ENCODE results near the gene ANKRD33.

The ANKRD33 gene

GRCh38 chr12:51887476-51888315 is at the start of gene ANKRD33:
ANKRD33 (plus strand) TSS chr12:51888103; CDS start chr12:51888187, 84 bp downstream.
- DNase-seq (ENCODE audit: low read depth) = no peak

- no peak for DNase-seq (ENCODE audit: low read depth)
Measured at GRCh38 chr12:51838762-51839161, 49.1 kb upstream of the ANKRD33 start.

GRCh38 chr12:51839310-51839947 is 48.5 kb upstream of the ANKRD33 start:
- no peak for DNase-seq (ENCODE audit: low read depth)

- no peak for DNase-seq (ENCODE audit: low read depth)
Measured at GRCh38 chr12:51840966-51841365, 46.9 kb upstream of the ANKRD33 start.

- DNase-seq (ENCODE audit: low read depth) = no peak
Measured at GRCh38 chr12:51841727-51842126, 46.2 kb upstream of the ANKRD33 start.

- DNase-seq (ENCODE audit: low read depth) = no peak
Measured at GRCh38 chr12:51844854-51845253, 43.0 kb upstream of the ANKRD33 start.

- no peak for DNase-seq (ENCODE audit: low read depth)
Measured at GRCh38 chr12:51845482-51845881, 42.4 kb upstream of the ANKRD33 start.

- no peak for DNase-seq (ENCODE audit: low read depth)
Measured at GRCh38 chr12:51846271-51846691, 41.6 kb upstream of the ANKRD33 start.

GRCh38 chr12:51846911-51847642 is 40.8 kb upstream of the ANKRD33 start:
- no peak for DNase-seq (ENCODE audit: low read depth)

GRCh38 chr12:51847643-51848325 is 40.1 kb upstream of the ANKRD33 start:
- DNase-seq (ENCODE audit: low read depth) = no peak

- DNase-seq (ENCODE audit: low read depth) = no peak
Measured at GRCh38 chr12:51848326-51848727, 39.6 kb upstream of the ANKRD33 start, which contains the start of gene FIGNL2. FIGNL2 (minus strand) TSS chr12:51848718; CDS start chr12:51822413, 26,305 bp downstream.

GRCh38 chr12:51848841-51849735 is 38.8 kb upstream of the ANKRD33 start:
- DNase-seq (ENCODE audit: low read depth) = no peak

GRCh38 chr12:51850081-51850964 is 37.6 kb upstream of the ANKRD33 start:
- DNase-seq (ENCODE audit: low read depth) = no peak

GRCh38 chr12:51850965-51851299 is 37.0 kb upstream of the ANKRD33 start:
- DNase-seq (ENCODE audit: low read depth) = no peak

- DNase-seq (ENCODE audit: low read depth) = no peak
Measured at GRCh38 chr12:51851413-51852124, 36.3 kb upstream of the ANKRD33 start.

GRCh38 chr12:51852404-51853137 is 35.3 kb upstream of the ANKRD33 start:
- DNase-seq (ENCODE audit: low read depth) = no peak

- DNase-seq (ENCODE audit: low read depth) = no peak
Measured at GRCh38 chr12:51855586-51856428, 32.1 kb upstream of the ANKRD33 start.

GRCh38 chr12:51860986-51861385 is 26.9 kb upstream of the ANKRD33 start:
- no peak for DNase-seq (ENCODE audit: low read depth)

Measured in HS-27A (cell line).